ENCODE measurements around the gene TSSK3.
"Not testable (repeated sequence)": the region's sequence is repeated elsewhere in the genome, so short reads cannot be mapped to it uniquely, and the experiment has no call there.

TSSK3 gene

GRCh38 chr1:32339363-32339978 lies 22.9 kb upstream of the TSSK3 start:
- DNase-seq: no peak

- no peak for DNase-seq
Measured at GRCh38 chr1:32341186-32341757, 21.1 kb upstream of the TSSK3 start.

GRCh38 chr1:32341971-32342370 lies 20.4 kb upstream of the TSSK3 start:
- no peak for DNase-seq

GRCh38 chr1:32342704-32343103 lies 19.6 kb upstream of the TSSK3 start:
- no peak for DNase-seq

GRCh38 chr1:32345289-32345827 lies 17.0 kb upstream of the TSSK3 start:
- DNase-seq: no peak

GRCh38 chr1:32346532-32347157 lies 15.7 kb upstream of the TSSK3 start:
- DNase-seq: no peak

GRCh38 chr1:32349211-32349708 lies 13.1 kb upstream of the TSSK3 start:
- no peak for DNase-seq

- peak in 1 of 2 experiments; percentile 84 for DNase-seq
Measured at GRCh38 chr1:32350785-32351398, 11.4 kb upstream of the TSSK3 start.

GRCh38 chr1:32351399-32352238 lies 10.7 kb upstream of the TSSK3 start:
- DNase-seq: peak; percentile 90 to 97

- DNase-seq: no peak
Measured at GRCh38 chr1:32352239-32352745, 10.0 kb upstream of the TSSK3 start.

GRCh38 chr1:32352831-32353383 lies 9.4 kb upstream of the TSSK3 start:
- DNase-seq: no peak

- DNase-seq: no peak
Measured at GRCh38 chr1:32353431-32353830, 8.9 kb upstream of the TSSK3 start.

GRCh38 chr1:32353886-32354570 lies 8.3 kb upstream of the TSSK3 start:
- no peak for DNase-seq

- DNase-seq: not testable (repeated sequence)
Measured at GRCh38 chr1:32355778-32356177, 6.6 kb upstream of the TSSK3 start.

- DNase-seq: no peak
Measured at GRCh38 chr1:32356478-32356877, 5.9 kb upstream of the TSSK3 start.

GRCh38 chr1:32357614-32358013 lies 4.7 kb upstream of the TSSK3 start:
- DNase-seq: no peak

- DNase-seq: no peak
Measured at GRCh38 chr1:32358435-32358834, 3.9 kb upstream of the TSSK3 start.

- no peak for DNase-seq
Measured at GRCh38 chr1:32361308-32361673, 1.0 kb upstream of the TSSK3 start.

GRCh38 chr1:32361674-32362473 lies 465 bp upstream of the TSSK3 start:
- no peak for DNase-seq

- no peak for DNase-seq
Measured at GRCh38 chr1:32363713-32364112, 1.4 kb downstream of the TSSK3 start.

- DNase-seq: no peak
Measured at GRCh38 chr1:32364836-32365235, 2.5 kb downstream of the TSSK3 start.
